GM18507 (cell line): ENCODE data around the gene TRIM37.
"Not testable (repeated sequence)": the region's sequence is repeated elsewhere in the genome, so short reads cannot be mapped to it uniquely, and the experiment has no call there.

Experiments
- DNase-seq: peaks from one replicate; pipeline ENCODE4 v3.0.0; 2011; ENCODE audit warnings: low read depth; ENCODE audit not compliant: insufficient read length; ENCODE audit errors: extremely low spot score
- FAIRE-seq: peaks from 2 replicates; lab custom pipeline; 2011; peaks lifted over from hg19 to GRCh38; lab: Jason Lieb, UNC

TRIM37 gene, protein sequence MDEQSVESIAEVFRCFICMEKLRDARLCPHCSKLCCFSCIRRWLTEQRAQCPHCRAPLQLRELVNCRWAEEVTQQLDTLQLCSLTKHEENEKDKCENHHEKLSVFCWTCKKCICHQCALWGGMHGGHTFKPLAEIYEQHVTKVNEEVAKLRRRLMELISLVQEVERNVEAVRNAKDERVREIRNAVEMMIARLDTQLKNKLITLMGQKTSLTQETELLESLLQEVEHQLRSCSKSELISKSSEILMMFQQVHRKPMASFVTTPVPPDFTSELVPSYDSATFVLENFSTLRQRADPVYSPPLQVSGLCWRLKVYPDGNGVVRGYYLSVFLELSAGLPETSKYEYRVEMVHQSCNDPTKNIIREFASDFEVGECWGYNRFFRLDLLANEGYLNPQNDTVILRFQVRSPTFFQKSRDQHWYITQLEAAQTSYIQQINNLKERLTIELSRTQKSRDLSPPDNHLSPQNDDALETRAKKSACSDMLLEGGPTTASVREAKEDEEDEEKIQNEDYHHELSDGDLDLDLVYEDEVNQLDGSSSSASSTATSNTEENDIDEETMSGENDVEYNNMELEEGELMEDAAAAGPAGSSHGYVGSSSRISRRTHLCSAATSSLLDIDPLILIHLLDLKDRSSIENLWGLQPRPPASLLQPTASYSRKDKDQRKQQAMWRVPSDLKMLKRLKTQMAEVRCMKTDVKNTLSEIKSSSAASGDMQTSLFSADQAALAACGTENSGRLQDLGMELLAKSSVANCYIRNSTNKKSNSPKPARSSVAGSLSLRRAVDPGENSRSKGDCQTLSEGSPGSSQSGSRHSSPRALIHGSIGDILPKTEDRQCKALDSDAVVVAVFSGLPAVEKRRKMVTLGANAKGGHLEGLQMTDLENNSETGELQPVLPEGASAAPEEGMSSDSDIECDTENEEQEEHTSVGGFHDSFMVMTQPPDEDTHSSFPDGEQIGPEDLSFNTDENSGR

DNA sequence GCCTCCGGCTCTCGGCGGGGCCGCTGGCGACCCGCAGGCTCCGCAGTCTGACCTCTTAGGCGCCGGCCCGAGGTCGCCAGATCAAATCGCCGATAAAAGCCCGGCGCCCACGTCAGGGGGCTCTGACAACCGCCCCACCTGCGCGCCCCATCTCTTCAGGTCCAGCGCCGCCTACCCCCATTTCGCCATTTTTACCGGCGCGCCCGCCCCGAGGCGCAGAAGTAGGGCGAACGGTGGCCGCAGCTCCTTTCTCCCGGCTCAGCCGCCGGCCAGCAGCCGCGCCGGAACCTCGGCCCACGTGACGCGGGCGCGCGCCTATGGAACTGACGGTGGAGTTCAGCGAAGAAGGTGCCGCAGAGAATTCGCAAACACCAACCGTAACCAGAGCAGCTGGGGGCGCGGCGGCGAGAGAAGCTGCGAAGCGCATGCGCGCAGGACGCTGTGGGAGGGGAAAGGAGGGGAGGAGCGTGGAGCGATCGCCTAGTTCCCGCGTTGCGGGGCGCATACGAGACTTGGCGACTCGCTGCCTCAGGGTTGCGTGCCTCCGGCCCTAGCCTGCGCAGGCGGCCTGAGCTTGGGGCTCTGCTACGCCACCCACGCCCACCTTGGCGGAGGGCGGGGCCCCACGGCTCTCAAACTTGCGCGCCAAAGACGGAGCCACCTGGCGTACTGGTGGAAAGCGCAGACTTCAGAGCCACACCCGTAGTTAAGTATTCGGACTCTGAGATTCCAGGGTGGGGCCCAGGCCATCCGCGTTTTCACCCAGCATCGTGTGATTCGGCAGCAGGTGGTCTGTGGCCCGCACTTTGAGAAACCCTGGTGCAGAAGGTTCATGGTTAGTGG lies at the start of gene TRIM37:
Gene TRIM37 (minus strand): TSS at position 418 of the 843 bp plus-strand sequence. CDS start 419 bp downstream, outside the sequence.
- FAIRE-seq (peak; percentile 99), DNase-seq (peak; percentile 98)

DNA sequence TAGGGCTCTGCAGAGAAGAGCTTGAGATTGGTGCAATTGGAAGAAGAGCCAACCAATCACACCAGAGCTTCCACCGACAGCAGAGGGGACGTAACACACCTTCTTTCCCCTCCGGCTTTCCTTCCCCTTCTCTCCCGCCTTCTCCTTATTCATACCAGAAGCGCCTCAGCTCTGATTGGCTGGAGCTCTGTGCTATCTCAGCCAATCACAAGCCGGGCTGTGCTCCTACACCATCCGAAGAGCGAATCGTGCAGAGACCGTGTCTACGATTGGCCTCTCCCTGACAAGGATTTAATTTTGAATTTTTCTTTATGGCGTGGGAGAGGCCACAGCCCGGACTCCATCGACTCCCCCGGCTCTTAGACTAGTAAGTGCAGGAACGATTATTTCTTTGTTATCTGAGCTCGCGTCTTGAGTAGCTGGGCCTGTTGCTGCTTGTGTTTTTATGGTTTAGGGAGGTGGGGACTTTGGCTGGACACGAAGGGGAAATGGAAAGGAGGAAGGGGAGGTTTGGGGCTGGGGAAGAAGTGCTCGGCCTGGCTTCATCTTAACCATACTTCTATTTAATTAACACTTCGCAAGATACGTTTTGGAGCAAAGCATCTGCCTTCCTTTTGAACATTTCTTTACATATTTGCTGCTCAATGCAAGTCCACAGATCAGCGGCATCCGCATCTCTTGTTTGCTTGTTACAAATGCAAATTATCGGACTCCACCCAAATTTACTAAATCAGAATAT lies 48.9 kb upstream of the TRIM37 start, which contains the start of gene PRR11:
Gene PRR11 (plus strand): TSS at position 308 of the 739 bp plus-strand sequence. CDS start 14,007 bp downstream, outside the sequence.
- DNase-seq (peak; percentile 76), FAIRE-seq (peak; percentile 99)

DNA sequence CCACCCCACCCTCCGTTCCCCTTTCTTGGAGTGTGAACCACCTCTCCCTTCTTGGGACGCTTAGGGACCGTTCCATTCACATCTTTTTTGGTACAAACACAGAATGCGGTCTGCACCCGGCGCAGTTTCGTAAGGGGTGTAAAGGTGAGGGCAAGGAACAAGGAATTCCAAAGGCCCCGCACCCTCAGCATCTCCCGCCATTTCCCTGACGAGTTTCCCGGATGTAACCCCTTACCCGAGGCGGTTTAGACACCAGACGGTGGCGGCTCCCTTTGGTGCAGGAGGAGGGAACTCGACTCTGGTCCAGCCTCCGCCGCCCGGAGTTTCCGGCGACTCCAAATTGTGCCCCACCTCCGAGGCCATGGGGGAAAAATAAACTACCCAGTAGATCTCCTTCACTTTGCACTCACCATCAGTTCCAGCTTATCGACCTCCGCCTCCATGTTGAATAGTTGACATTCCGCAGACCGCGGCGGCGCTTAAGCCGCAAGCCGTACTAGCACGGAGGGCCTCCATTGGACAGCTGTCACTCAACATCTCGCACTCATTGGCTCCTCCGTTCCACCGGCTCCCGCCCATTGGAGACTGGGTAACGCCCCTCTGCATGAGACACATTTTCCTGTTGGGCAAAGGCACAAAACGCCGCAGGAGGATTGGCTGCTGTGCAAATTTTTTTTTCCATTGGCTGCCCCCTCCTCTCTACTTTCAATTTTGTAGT lies 48.2 kb upstream of the TRIM37 start, which contains the start of gene SKA2:
Gene SKA2 (minus strand): TSS at position 466 of the 718 bp plus-strand sequence. CDS start 23 bp downstream, at position 443.
- DNase-seq, result peak; percentile 73
- no peak for FAIRE-seq

DNA sequence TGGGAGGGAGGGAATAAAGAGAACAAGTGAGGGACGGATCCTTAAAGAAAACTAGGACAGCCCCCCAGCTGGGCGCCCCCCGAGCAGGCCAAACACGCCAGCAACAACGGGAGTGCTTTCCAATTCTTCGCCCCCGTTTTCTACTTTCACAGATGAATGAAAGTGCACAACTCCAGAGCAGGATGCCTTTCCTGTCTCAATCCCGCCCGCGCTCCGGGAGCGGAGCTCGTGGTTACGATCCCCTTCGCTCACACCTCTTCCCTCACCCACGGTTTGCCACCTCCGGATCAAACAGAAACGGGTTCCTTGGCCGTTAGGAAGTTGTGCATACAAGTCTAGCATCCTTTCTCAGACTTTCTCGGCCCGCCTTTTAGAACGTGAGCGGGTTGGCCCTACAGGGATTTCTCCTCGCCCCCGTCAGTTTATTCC lies 47.6 kb upstream of the TRIM37 start:
- no peak for FAIRE-seq
- DNase-seq, result no peak

DNA sequence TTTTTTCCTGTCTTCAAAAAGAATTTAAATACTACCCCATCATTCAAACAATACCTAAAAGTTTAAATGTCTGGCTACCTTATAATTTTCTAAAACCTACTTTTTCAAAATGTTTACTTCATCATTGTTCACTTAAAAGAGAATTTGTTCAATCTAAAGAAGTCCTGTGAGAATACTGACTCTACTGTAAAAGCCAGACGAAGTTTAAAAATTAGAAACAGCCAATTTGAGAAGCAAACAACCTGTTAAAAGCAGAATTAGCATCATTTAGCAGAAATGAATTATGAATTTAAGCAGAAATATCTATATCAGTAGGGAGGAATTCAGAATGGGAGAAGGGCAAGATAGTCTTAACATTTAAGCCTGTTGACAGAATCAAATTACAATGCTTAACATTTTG lies 46.2 kb upstream of the TRIM37 start:
- FAIRE-seq, result no peak

DNA sequence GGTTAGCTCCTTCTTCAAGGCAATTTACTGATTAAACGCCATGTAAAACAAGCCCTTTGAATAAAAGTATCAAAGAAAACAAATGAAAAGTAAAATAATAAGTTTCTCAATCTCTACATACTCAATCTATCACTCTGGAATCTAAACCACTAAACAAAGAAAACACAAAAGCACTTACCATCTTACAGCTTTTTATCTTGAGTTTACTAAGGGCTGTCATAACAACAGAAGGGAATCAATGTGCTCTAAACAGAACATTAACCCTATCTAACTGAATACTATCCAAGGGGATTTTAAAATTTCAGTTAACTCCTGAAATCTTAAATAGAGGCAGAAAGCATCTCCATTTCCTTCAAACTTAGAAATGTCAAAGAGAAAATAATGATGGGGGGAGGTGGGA lies 44.9 kb upstream of the TRIM37 start:
- DNase-seq (no peak), FAIRE-seq (no peak)

More for the DNA sequence above, 46.2 kb upstream of the TRIM37 start:
- DNase-seq, result no peak

DNA sequence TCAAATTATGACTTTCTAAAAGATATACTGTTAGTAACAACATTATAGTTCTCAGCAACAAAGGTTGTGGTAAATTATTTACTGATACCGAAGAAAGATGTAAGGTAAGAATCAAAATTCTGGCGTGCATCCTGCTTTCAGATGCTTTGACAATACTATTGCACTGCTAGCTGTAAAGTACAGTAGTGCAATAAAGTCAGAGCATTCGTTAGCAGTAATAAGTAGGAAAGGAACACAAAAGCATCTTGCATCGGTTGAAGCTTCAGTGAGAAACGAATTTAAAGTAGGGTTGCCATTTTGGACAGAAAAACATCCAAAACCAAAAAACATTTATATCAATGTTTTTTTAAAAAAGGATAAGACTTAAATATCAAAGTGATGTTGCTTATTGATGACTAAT lies 44.3 kb upstream of the TRIM37 start:
- DNase-seq, result no peak
- FAIRE-seq, result no peak

DNA sequence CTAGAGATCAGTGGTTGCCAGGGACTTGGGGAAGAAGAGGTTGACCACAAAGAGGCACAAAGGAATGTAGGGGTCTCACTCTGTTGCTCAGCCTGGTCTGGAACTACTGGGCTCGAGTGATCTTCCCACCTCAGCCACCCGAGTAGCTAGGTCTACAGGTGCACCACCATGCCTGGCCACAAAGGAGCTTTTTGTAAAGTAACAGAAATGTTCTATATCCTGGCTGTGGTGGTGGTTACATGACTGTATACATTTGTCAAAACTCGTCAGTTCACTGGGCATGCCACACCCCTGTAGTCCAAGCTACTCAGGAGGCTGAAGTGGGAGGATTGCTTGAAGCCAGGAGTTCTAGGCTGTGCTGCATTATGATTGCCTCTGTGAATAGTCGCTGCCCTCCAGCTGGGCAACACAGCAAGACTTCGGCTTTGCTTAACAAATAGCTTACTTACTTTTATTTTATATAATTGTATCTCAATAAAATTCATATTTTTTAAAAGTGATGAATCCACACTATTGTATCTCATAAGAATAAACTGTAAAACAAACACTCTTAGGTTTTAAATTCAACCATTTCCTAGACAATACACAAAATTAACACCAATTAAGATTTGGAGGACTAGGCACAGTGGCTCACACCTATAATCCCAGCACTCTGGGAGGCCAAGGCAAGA lies 43.3 kb upstream of the TRIM37 start:
- FAIRE-seq, result no peak

DNA sequence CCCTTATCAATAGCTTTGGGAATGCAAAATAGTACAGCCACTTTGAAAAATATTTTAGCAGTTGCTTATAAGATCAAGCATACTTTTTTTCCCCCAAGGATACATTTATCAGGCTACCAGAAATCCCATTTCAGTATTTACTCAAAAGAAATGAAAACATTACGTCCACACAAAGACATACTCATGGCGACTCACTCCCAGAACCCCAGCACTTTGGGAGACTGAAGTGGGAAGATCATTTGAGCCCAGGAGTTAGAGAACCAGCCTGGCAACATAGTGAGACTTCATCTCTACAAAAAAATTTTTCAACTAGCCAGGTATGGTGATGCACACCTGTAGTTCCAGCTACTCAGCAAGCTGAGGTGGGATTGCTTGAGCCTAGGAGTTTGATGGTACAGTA lies 42.4 kb upstream of the TRIM37 start:
- no peak for FAIRE-seq
- no peak for DNase-seq

More for the DNA sequence above, 43.3 kb upstream of the TRIM37 start:
- no peak for DNase-seq

DNA sequence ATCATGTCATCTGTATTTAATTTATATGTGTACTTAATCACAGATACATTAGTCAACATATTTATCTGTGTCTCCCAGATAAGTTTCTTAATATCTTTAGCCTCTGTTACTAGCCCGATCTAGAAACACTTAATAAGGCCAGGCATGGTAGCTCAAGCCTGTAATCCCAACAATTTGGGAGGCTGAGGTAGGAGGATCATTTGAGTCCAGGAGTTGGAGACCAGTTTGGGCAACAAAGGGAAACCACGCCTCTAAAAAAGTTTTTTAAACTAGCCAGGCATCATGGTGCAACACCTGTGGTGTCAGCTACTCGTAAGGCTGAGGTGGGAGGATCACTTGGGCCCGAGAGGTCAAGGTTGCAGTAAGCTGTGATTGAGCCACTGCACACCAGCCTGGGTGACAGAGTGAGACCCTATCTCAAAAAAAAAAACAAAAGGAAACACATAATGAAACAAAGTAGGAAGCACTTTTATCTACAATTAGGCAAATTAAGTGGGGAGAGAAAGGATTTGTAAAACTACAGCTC lies 39.0 kb upstream of the TRIM37 start:
- no peak for DNase-seq
- FAIRE-seq, result no peak

DNA sequence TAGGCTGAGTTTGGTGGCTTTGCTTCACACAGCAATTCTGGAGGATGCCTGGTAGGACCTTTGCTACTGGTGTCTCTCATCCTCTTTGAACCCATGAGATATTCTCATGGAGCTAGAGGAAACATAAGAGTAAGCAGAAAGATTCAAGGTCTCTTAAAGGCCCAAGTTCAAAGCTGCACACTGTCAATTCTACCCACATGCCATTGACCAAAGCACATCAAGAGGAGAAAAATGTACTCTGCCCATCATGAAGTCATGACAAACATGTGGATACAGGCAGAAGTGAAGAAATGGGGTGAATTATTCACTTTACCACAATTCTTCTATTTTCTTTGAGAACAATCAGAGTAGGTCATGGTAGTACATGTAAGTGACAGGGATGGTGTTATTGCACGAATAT lies 35.2 kb upstream of the TRIM37 start:
- DNase-seq (no peak), FAIRE-seq (no peak)

DNA sequence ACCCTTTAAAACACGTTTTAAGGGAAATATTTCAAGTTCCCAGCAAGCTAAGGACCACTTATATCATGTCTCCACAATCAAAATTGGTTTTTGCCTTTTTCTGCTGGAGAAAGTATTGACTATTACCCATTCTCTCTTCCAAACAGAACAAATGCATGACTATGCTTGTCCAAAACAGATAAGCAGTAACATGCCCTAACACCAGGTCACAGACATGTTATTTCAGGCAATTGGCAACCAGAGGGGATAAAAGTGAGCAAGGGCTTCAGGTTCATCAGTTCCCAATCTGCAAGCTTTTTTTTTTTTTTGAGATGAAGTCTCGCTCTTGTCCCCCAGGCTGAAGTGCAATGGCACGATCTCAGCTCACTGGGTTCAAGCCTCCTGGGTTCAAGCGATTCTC lies 33.3 kb upstream of the TRIM37 start:
- DNase-seq, result no peak
- no peak for FAIRE-seq

DNA sequence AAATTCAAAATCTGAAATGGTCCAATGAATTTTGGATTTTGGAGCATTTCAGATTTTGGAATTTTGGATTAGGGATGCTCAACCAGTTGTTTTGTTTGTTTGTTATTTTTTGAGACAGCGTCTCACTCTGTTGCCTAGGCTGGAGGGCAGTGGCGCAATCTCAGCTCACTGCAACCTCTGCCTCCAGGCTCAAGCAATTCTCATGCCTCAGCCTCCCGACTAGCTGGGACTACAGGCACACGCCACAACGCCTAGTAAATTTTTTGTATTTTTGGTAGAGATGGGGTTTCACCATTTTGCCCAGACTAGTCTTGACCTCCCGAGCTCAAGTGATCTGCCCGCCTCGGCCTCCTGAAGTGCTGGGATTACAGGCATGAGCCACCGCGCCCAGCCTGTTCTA lies 31.7 kb upstream of the TRIM37 start:
- not testable (repeated sequence) for DNase-seq, FAIRE-seq

DNA sequence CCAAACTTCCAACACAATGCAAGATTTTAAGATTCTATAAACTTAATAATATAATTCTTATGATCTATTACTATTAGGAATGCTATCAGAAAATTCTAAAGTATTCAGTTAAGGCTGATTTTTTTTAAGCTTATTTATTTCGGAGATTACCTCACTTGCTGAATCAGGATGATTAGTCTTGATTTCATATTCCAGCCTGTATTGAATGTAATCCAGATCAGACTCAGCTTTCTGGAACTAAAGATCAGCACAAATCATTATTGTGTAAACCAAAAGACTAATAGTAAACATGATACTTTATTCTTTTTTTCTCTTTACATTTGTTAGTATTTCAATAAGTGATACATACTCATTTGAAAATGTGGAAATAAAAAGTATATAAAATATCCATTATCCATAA lies 24.5 kb upstream of the TRIM37 start:
- FAIRE-seq (no peak), DNase-seq (no peak)

DNA sequence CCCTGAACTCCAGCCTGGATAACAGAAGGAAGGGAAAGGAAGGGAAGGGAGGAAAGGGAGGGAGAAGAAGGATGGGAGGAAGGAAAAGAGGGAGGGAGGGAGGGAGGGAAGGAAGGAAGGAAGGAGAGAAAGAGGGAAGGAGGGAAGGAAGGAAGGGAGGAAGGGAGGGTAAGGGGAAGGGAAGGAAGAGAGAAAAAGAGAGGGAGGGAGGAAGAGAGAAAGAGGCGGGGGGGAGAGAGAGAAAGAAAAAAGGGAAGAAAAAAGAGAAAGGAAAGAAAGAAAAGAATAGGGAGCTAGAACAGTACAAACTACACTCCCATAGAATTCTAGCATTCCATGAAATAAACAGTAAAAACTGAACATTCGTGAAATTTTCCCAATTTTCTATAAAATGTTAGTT lies 23.1 kb upstream of the TRIM37 start:
- DNase-seq (no peak), FAIRE-seq (no peak)

DNA sequence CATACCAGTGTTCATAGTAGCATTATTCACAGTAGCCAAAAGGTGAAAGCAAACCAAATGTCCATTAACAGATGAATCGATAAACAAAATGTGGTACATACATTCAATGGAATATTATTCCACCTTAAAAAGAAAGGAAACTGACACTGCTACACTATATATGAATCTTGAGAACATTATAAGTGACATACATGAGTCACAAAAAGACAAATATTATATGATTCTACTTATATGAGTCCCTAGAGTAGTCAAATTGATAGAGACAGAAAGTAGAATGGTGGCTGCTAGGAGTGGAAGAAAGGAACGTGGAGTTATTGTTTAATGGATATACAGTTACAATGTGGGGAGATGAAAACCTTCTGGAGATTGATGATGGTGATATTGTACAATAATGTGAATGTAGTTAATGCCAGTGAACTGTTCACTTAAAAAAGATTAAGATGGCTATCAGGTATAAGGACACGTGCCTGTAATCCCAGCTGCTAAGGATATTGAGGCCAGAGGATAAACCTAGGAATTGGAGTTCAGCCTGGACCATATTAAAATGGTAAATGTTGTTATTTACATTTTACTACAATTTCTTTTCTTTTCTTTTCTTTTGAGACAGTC lies 20.2 kb upstream of the TRIM37 start:
- DNase-seq (no peak), FAIRE-seq (no peak)

DNA sequence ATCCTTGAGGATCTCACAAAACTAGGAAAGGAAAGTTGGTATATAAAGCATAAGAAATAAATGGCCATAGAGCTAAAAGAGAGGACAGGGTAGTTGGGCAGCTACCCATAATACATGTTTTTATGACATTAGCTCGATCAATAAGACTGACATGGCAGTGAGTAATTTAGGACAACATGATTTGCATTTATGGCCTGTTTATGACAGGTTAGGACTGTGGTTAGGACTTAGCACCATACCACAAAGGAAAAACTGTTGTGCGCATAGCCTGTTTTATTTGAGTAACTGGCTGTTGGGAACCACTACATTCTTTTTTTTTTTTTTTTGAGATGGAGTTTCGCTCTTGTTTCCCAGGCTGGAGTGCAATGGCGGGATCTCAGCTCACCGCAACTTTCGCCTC lies 18.0 kb upstream of the TRIM37 start:
- peak; percentile 18 for FAIRE-seq
- no peak for DNase-seq
